Sigmoid colon (tissue), 4 donors: ENCODE measurements around the gene AP4B1.

ENCODE experiments used
- POLR2A ChIP-seq, 2 donors: fragments of 450-650 bp; IDR thresholded peaks; one replicate each; pipeline ENCODE4 v1.6.1; 2016; ENCODE audit warnings: antibody characterized with exemption in 2 of 2, mild to moderate bottlenecking in 2 of 2, moderate library complexity in 2 of 2
- POLR2AphosphoS5 ChIP-seq, 4 donors: sonication (generic); formaldehyde crosslinking; IDR thresholded peaks; one replicate each; pipeline ENCODE4 v1.6.1; 2017; ENCODE audit warnings: antibody characterized with exemption in 4 of 4
- TF ChIP-seq, protein P1 (sequence below), 4 experiments: fragments of 450-650 bp in 3 of 4; fragments of 200-600 bp in 1 of 4; IDR thresholded peaks; one replicate each; pipeline ENCODE4 v1.5.1; 2016 to 2019; ENCODE audit warnings: antibody characterized with exemption in 4 of 4, mild to moderate bottlenecking in 3 of 4, moderate library complexity in 2 of 4

- TF ChIP-seq, protein P1, sequence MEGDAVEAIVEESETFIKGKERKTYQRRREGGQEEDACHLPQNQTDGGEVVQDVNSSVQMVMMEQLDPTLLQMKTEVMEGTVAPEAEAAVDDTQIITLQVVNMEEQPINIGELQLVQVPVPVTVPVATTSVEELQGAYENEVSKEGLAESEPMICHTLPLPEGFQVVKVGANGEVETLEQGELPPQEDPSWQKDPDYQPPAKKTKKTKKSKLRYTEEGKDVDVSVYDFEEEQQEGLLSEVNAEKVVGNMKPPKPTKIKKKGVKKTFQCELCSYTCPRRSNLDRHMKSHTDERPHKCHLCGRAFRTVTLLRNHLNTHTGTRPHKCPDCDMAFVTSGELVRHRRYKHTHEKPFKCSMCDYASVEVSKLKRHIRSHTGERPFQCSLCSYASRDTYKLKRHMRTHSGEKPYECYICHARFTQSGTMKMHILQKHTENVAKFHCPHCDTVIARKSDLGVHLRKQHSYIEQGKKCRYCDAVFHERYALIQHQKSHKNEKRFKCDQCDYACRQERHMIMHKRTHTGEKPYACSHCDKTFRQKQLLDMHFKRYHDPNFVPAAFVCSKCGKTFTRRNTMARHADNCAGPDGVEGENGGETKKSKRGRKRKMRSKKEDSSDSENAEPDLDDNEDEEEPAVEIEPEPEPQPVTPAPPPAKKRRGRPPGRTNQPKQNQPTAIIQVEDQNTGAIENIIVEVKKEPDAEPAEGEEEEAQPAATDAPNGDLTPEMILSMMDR (IDR thresholded peaks at IDR 0.05): no peak
- TF ChIP-seq POLR2A (IDR thresholded peaks at IDR 0.05) (no peak), POLR2AphosphoS5 (IDR thresholded peaks at IDR 0.05) (no peak)
Measured at GRCh38 chr1:113872219-113872935, 32.2 kb downstream of the AP4B1 start.
